Measurements from ENCODE around the gene SULF2.

The SULF2 gene

GRCh38 chr20:47682028-47682783, 103.1 kb downstream of the SULF2 start:
- DNase-seq = no peak

GRCh38 chr20:47680804-47681529, 104.3 kb downstream of the SULF2 start:
- DNase-seq = no peak

GRCh38 chr20:47679462-47679861, 105.8 kb downstream of the SULF2 start:
- DNase-seq = no peak

- no peak for DNase-seq
Observed at GRCh38 chr20:47678536-47678935, 106.7 kb downstream of the SULF2 start.

GRCh38 chr20:47677635-47678453, 107.4 kb downstream of the SULF2 start:
- DNase-seq = no peak

- no peak for DNase-seq
Observed at GRCh38 chr20:47676912-47677634, 108.2 kb downstream of the SULF2 start.

GRCh38 chr20:47676219-47676721, 109.0 kb downstream of the SULF2 start:
- no peak for DNase-seq

GRCh38 chr20:47675190-47676142, 109.8 kb downstream of the SULF2 start:
- no peak for DNase-seq

- DNase-seq = no peak
Observed at GRCh38 chr20:47674686-47675085, 110.6 kb downstream of the SULF2 start.

GRCh38 chr20:47674145-47674544, 111.1 kb downstream of the SULF2 start:
- no peak for DNase-seq

- no peak for DNase-seq
Observed at GRCh38 chr20:47673671-47673955, 111.7 kb downstream of the SULF2 start.

GRCh38 chr20:47672886-47673670, 112.2 kb downstream of the SULF2 start:
- DNase-seq = no peak

GRCh38 chr20:47672166-47672565, 113.1 kb downstream of the SULF2 start:
- DNase-seq = no peak

GRCh38 chr20:47670913-47671312, 114.4 kb downstream of the SULF2 start:
- DNase-seq = no peak

- no peak for DNase-seq
Observed at GRCh38 chr20:47669927-47670890, 115.1 kb downstream of the SULF2 start.

GRCh38 chr20:47669489-47669888, 115.8 kb downstream of the SULF2 start:
- no peak for DNase-seq

- DNase-seq = no peak
Observed at GRCh38 chr20:47669152-47669425, 116.2 kb downstream of the SULF2 start.

GRCh38 chr20:47668313-47669151, 116.7 kb downstream of the SULF2 start:
- no peak for DNase-seq

Data from DMS153 (cell line).